Epidermal melanocyte (primary cell): ENCODE data around the gene PWWP2B.

Experiments
- DNase-seq: peaks from one replicate; pipeline ENCODE4 v3.0.0; 2011; ENCODE audit warnings: low spot score; ENCODE audit not compliant: insufficient read length

Gene PWWP2B

GRCh38 chr10:132394201-132394811 lies 2.7 kb upstream of the PWWP2B start:
- no peak for DNase-seq

GRCh38 chr10:132394936-132395703 lies 1.9 kb upstream of the PWWP2B start:
- no peak for DNase-seq

GRCh38 chr10:132395704-132396493 lies 1.1 kb upstream of the PWWP2B start:
- DNase-seq: no peak

DNA sequence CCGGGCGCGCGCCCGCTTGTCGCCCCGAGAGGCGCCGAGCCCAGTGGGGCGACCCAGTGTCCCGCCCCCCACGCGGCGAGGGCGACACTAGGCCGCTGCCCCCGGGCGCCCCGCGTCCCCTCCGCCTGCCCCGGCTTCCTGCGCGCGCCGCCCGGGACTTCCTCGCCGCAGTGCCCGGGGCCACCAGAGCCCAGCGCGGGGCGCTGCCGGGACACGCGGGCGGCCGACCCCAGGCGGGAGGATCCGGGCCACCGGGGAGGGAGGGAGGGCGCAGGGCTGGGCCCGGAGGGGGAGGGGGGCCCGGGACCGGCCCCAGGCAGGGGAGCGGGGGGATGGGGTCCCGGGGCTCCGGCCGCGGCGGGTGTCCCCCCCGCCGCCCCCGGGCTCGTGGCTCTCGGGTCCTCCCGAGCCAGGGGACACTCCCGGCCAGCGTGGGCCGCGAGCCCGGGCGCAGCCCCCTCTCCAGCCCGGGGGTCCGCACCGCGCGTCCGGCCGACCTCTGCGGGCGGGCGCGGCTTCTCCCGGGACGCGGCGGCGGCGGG lies 435 bp upstream of the PWWP2B start:
- DNase-seq: no peak

DNA sequence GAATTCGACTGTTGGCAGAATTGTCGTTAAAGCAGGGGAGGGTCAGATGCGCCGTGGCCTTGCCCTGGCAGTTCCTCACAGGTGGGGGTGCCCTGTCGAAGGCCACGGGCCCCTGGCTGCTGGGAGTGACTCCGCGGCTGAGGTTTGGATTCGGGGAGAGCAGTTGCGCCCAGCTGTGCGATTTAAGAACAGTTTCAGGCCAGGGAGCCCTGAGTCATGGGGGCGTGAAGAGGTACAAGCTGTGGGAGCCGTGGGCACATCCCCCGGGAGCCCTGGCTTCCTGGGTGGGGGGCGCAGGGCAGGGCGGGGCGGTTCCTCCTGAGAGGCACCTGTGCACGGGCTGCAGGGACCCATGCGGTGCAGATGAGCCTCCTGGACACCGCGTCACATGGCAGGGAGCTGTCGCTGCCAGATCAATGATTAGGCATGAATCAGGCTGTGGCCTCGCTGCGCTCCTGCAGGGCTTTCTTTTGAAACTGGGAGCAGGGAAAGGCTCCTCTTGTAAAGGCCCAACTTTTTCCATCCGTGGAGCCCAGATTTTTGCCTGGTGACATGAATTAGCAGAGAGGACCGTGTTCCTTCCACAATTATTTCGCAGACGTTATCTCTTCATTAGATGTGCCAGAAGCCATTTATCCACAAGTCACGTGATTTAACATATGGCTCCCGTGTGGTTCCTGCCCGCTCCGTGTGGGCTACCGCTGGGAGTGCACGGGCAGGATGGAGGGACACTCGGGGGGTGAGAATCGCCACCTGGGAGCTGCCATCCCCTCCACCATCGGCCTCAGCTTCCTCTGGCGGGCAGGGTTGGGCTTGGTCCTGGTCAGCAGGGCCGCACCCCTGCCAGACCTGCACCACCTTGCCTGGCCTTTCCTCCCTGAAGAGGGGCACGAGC lies 918 bp downstream of the PWWP2B start:
- DNase-seq: peak; percentile 36

DNA sequence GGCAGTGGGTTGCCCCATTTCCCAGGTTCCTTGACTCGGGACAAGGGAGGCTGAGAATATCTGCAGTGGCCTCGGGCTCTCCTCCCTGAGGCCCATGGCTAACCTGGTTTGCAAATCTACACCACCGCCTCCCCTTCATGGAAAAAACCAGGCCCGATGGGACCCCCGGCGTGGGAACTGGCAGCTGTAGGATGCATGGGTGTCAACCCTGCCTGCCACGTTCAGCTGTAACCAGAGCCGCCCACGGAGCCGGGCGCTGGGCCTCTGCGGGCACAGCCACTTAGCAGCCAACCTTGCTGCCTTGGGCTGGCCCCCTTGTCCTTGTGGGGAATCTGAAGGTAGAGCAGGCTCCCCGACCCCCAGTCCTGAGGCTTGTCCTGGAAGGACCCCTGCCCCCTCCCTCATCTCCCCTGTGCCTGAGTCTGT lies 1.6 kb downstream of the PWWP2B start:
- DNase-seq: no peak

- no peak for DNase-seq
Observed at GRCh38 chr10:132399117-132400035, 2.4 kb downstream of the PWWP2B start.

- DNase-seq: no peak
Observed at GRCh38 chr10:132400041-132400546, 3.1 kb downstream of the PWWP2B start.

- no peak for DNase-seq
Observed at GRCh38 chr10:132400547-132401151, 3.6 kb downstream of the PWWP2B start.

DNA sequence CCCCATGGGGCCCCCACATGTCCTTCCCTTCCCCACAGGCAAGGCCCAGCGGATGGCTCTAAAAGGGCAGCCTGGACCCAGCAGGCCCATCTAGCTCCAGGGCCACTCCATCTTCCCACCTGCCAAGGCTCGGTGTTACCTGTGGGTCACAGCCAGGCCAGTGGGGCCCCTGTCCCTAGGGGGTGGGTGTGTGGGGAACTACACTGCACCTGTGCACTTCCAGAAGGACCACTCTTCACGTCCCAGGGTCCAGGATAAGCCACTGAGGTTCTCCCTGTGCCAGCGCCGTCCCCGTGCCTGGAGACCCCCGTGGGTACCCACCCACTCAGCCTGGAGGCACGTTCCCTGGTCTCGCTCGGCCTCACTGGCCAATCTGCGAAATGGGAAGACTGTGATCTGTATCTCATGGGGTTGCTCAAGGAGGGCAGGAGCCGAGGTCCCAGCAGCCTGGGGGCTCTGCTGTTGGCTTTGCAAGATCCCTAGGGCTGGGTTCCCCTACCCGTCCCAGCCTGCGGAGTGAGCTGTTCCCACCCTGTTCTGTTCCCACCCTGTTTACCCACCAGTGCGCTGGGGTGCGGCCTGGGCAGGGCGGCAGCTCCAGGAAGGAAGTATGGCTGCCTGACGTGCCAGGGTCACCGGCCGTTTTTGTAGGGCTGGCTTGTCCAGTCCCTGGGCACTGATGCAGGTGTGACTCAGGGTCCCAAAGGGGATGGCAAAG lies 4.6 kb downstream of the PWWP2B start:
- no peak for DNase-seq

- DNase-seq: no peak
Observed at GRCh38 chr10:132402781-132403241, 5.8 kb downstream of the PWWP2B start.

- DNase-seq: no peak
Observed at GRCh38 chr10:132403511-132404168, 6.6 kb downstream of the PWWP2B start.

GRCh38 chr10:132404169-132404880 lies 7.3 kb downstream of the PWWP2B start:
- peak; percentile 13 for DNase-seq

DNA sequence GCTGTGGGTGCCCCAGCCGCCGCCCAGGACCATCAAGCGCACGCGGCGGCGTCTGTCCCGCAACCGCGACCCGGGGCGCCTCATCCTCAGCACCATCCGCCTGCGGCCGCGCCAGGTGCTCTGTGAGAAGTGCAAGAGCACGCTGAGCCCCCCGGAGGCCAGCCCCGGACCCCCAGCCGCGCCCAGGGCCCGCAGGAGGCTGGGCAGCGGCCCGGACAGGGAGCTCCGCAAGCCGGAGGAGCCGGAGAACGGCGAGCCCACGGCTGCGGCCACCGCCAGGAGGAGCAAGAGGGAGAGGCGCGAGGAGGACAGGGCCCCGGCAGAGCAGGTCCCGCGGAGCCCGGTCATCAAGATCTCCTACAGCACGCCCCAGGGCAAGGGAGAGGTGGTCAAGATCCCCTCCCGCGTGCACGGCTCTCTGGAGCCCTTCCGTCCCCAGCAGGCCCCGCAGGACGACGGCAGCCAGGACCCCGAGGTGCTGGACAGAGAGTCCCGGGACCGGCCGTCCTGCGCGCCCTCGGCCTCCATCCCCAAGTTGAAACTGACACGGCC lies 8.0 kb downstream of the PWWP2B start:
- DNase-seq: no peak

DNA sequence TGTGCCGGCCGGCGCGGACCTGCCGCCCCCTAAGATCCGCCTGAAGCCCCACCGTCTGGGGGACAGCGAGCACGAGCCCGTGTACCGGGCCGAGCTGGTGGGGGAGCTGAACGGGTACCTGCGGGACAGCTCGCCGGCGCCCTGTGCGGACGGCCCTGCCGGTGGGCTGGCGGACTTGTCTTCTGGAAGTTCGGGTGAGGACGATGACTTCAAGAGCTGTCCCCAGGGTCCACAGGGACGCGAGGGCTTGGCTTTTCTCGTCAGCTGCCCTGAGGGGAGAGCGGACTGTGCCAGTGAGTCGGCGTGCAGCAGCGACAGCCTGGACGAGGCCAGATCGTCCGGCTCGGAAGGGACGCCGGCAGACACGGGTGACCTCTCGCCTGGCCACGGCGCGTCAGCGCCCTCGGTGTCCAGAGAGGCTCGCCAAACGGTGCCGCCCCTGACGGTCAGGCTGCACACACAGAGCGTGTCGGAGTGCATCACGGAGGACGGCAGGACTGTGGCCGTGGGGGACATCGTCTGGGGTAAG lies 8.5 kb downstream of the PWWP2B start:
- DNase-seq: no peak

DNA sequence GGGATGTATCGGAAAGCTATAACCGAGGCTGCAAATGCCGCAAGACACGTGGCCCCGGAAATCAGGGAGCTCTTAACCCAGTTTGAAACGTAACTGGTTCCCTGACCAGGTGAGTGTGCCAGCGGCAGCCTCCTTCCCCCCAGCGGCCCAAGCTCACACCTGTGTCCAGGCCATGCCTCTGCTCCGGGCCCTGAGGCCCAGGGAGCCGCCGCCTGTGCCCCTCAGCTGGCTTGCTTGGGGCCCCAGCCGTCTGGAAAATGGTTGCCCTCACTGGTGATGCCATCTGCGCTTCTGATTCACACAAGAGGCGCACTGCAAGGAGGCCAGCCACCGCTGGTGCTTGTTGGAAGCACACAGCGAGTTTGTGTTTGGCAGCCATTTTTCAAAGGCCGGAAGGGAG lies 9.2 kb downstream of the PWWP2B start:
- no peak for DNase-seq

DNA sequence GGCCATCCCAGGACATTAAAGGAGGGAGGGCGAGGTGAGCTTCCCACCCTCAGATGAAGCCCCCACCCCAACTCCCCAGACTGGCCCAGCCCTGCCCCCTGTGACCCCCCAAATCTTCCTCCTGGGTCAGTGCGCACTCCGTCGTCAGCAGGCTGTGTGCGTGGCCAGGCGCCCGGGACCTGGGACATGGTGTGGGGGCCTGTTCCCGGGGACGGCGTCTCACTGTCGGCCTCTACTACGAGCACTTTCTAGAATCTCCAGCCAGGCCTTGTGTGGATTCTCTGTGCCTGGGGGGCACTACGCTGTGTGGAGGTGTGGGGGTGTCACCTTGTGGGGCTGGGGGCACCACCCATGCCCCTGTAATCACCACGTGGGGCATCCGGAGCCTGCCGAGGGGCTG lies 9.8 kb downstream of the PWWP2B start:
- no peak for DNase-seq
